Liver (tissue), 9 donors: ENCODE data around the gene ACTN3. TPM values are rescaled to one million over a fixed set of nuclear protein-coding genes. Genes with fewer than 3 reads are reported as not detected.

Experiments
- DNase-seq: peaks from one replicate; pipeline ENCODE4 v3.0.0-alpha.2; 2017; ENCODE audit warnings: low spot score
- H3K27ac ChIP-seq, 2 donors: one replicate each; pipeline ENCODE4 v1.7.0; 2013; ENCODE audit warnings: inconsistent platforms in 2 of 2, low read length in 2 of 2, control low read depth in 1 of 2, low read depth in 1 of 2, mild to moderate bottlenecking in 1 of 2
- H3K27me3 ChIP-seq, 4 donors: one replicate each; pipeline versions ENCODE4 v1.6.1 to v1.7.0; 2013; ENCODE audit warnings: low read length in 3 of 4, inconsistent platforms in 1 of 4, mild to moderate bottlenecking in 1 of 4, moderate library complexity in 1 of 4; ENCODE audit not compliant: control insufficient read depth in 4 of 4, insufficient read depth in 4 of 4
- H3K36me3 ChIP-seq, 4 donors: one replicate each; pipeline versions ENCODE4 v1.6.1 to v1.7.0; 2013; ENCODE audit warnings: low read length in 3 of 4, mild to moderate bottlenecking in 3 of 4, low read depth in 1 of 4, moderate library complexity in 1 of 4; ENCODE audit not compliant: control insufficient read depth in 4 of 4, insufficient read depth in 3 of 4
- H3K4me1 ChIP-seq, 4 donors: one replicate each; pipeline versions ENCODE4 v1.6.1 to v1.7.0; 2013; ENCODE audit warnings: low read length in 3 of 4, mild to moderate bottlenecking in 3 of 4, moderate library complexity in 1 of 4; ENCODE audit not compliant: control insufficient read depth in 4 of 4, insufficient read depth in 4 of 4
- H3K4me3 ChIP-seq, 3 donors: one replicate each; pipeline versions ENCODE4 v1.6.1 to v1.7.0; 2013; ENCODE audit warnings: low read length in 3 of 3, control low read depth in 1 of 3, low read depth in 1 of 3, mild to moderate bottlenecking in 1 of 3
- H3K9ac ChIP-seq, 2 donors: one replicate each; pipeline ENCODE4 v1.7.0; 2013; ENCODE audit warnings: low read length in 2 of 2, mild to moderate bottlenecking in 2 of 2, moderate library complexity in 2 of 2, control low read depth in 1 of 2, low read depth in 1 of 2
- H3K9me3 ChIP-seq, 4 donors: one replicate each; pipeline versions ENCODE4 v1.6.1 to v1.7.0; 2013; ENCODE audit warnings: low read length in 3 of 4; ENCODE audit not compliant: control insufficient read depth in 4 of 4
- FOXA1 ChIP-seq: IDR thresholded peaks from 2 replicates; pipeline ENCODE4 v1.6.1; 2016; ENCODE audit warnings: antibody characterized with exemption
- FOXA2 ChIP-seq: IDR thresholded peaks from 2 replicates; pipeline ENCODE4 v1.6.1; 2016; ENCODE audit warnings: antibody characterized with exemption
- GABPA ChIP-seq, 2 donors: IDR thresholded peaks in 1 of 2; conservative IDR thresholded peaks in 1 of 2; 2 replicates each; pipeline ENCODE4 v1.6.1; 2016; ENCODE audit warnings: antibody characterized with exemption in 2 of 2, mild to moderate bottlenecking in 1 of 2, moderate library complexity in 1 of 2
- HNF4A ChIP-seq, 2 donors: conservative IDR thresholded peaks; 2 replicates each; pipeline ENCODE4 v1.6.1; 2016; ENCODE audit warnings: antibody characterized with exemption in 2 of 2, mild to moderate bottlenecking in 2 of 2
- JUND ChIP-seq, 2 donors: IDR thresholded peaks; 2 replicates each; pipeline ENCODE4 v1.6.1; 2016; ENCODE audit warnings: antibody characterized with exemption in 2 of 2
- NR2F2 ChIP-seq: IDR thresholded peaks from 2 replicates; pipeline ENCODE4 v1.6.1; 2016; ENCODE audit warnings: antibody characterized with exemption
- RAD21 ChIP-seq, 2 donors: IDR thresholded peaks; 2 replicates each; pipeline ENCODE4 v1.6.1; 2016; ENCODE audit warnings: antibody characterized with exemption in 2 of 2, mild to moderate bottlenecking in 2 of 2
- RXRA ChIP-seq, 2 donors: IDR thresholded peaks; 2 replicates each; pipeline ENCODE4 v1.6.1; 2017 to 2018; ENCODE audit warnings: antibody characterized with exemption in 2 of 2, mild to moderate bottlenecking in 1 of 2
- SP1 ChIP-seq: IDR thresholded peaks from 2 replicates; pipeline ENCODE4 v1.6.1; 2018; ENCODE audit warnings: antibody characterized with exemption, mild to moderate bottlenecking
- TAF1 ChIP-seq: conservative IDR thresholded peaks from 2 replicates; pipeline ENCODE4 v1.6.1; 2016; ENCODE audit warnings: antibody characterized with exemption, mild to moderate bottlenecking
- YY1 ChIP-seq: IDR thresholded peaks from 2 replicates; pipeline ENCODE4 v1.6.1; 2016; ENCODE audit warnings: antibody characterized with exemption, mild to moderate bottlenecking
- WGBS: extraction: QIAGEN DNeasy Blood & Tissue Kit; methylation state at CpG from one replicate; pipeline ENCODE4 v1.1.7; 2013; 5-methylcytosine and 5-hydroxymethylcytosine counted together
- polyA plus RNA-seq, 2 donors: library from polyadenylated mRNA; stranded (reverse) in 1 of 2; unstranded in 1 of 2; fragments of 200-250 nt in 1 of 2; fragments of >200 nt in 1 of 2; fragmentation: Nextera tagmentation in 1 of 2; extraction: Ambion mirVana in 1 of 2; gene quantifications; one replicate each; pipeline versions ENCODE4 v1.2.1 to v1.2.3, GENCODE V29; 2013 to 2015
- total RNA-seq, 2 donors: library from RNA; depleted of rRNA; stranded (reverse); fragments of >200 nt; gene quantifications; one replicate each; pipeline ENCODE4 v1.2.3, GENCODE V29; 2014
- TF ChIP-seq, protein P1 (sequence below): fragments of 150-350 bp; IDR thresholded peaks from 2 replicates; pipeline ENCODE4 v1.5.1; 2017; ENCODE audit warnings: improper control_type of control experiment, low read depth, low read length; ENCODE audit not compliant: missing input control
- TF ChIP-seq, protein P2 (sequence below): IDR thresholded peaks from 2 replicates; pipeline ENCODE4 v1.6.1; 2016; ENCODE audit warnings: antibody characterized with exemption
- TF ChIP-seq, protein P3 (sequence below): IDR thresholded peaks from 2 replicates; pipeline ENCODE4 v1.6.1; 2016; ENCODE audit warnings: antibody characterized with exemption
- TF ChIP-seq, protein P4 (sequence below): IDR thresholded peaks from 2 replicates; pipeline ENCODE4 v1.6.1; 2016; ENCODE audit warnings: antibody characterized with exemption, mild to moderate bottlenecking
- donor health status: healthy.
- donor health status: healthy.
- donor health status: healthy.
- donor health status: healthy.
- donor health status: healthy.

Gene ACTN3
- total and polyA plus RNA-seq, 4 donors: not detected

DNA sequence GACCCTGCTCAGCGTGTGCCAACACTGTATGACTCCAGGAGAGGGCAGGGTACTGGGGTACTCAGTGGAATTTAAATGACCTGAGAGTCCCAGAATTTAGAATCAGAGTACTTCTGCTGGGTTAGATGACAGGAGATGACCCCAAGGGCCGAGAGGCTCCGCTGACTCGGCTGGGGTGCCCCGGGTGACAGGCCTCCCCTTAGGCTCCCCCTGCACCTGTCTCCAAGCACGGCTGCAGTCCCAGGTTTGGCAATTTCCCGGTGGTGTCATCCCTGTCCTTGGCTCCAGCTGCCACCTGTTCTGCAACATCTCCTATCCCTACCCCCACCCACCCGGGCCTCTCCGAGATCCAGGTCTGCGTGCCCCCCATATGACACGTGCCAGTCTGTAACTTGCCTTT is 1.3 kb downstream of the ACTN3 start:
- Histone ChIP-seq H3K27me3 (no peaks in the 10 kb centered on the region), H3K4me3 (no peak overlapping the region), H3K27ac (no peak overlapping the region), H3K36me3 (peaks cover 0 to under 1% (median under 1%) of the 10 kb centered on the region in 4 donors), H3K4me1 (peaks cover 5 to 12% (median 8%) of the 10 kb centered on the region in 4 donors), H3K9ac (no peak overlapping the region), H3K9me3 (no peaks in the 10 kb centered on the region)
- TF ChIP-seq JUND (IDR thresholded peaks at IDR 0.05) (no peak), RXRA (IDR thresholded peaks at IDR 0.05) (no peak), GABPA (IDR thresholded peaks at IDR 0.05 in 1 of 2, conservative IDR thresholded peaks at IDR 0.05 in 1 of 2) (no peak), FOXA1 (no peak), FOXA2 (no peak), TAF1 (no peak), RAD21 (IDR thresholded peaks at IDR 0.05) (no peak), YY1 (no peak), NR2F2 (no peak), SP1 (no peak), HNF4A (conservative IDR thresholded peaks at IDR 0.05) (no peak)
- TF ChIP-seq, protein P1, sequence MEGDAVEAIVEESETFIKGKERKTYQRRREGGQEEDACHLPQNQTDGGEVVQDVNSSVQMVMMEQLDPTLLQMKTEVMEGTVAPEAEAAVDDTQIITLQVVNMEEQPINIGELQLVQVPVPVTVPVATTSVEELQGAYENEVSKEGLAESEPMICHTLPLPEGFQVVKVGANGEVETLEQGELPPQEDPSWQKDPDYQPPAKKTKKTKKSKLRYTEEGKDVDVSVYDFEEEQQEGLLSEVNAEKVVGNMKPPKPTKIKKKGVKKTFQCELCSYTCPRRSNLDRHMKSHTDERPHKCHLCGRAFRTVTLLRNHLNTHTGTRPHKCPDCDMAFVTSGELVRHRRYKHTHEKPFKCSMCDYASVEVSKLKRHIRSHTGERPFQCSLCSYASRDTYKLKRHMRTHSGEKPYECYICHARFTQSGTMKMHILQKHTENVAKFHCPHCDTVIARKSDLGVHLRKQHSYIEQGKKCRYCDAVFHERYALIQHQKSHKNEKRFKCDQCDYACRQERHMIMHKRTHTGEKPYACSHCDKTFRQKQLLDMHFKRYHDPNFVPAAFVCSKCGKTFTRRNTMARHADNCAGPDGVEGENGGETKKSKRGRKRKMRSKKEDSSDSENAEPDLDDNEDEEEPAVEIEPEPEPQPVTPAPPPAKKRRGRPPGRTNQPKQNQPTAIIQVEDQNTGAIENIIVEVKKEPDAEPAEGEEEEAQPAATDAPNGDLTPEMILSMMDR: no peak
- TF ChIP-seq, protein P2, sequence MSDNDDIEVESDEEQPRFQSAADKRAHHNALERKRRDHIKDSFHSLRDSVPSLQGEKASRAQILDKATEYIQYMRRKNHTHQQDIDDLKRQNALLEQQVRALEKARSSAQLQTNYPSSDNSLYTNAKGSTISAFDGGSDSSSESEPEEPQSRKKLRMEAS: no peak
- TF ChIP-seq, protein P3, sequence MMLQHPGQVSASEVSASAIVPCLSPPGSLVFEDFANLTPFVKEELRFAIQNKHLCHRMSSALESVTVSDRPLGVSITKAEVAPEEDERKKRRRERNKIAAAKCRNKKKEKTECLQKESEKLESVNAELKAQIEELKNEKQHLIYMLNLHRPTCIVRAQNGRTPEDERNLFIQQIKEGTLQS: no peak
- TF ChIP-seq, protein P4, sequence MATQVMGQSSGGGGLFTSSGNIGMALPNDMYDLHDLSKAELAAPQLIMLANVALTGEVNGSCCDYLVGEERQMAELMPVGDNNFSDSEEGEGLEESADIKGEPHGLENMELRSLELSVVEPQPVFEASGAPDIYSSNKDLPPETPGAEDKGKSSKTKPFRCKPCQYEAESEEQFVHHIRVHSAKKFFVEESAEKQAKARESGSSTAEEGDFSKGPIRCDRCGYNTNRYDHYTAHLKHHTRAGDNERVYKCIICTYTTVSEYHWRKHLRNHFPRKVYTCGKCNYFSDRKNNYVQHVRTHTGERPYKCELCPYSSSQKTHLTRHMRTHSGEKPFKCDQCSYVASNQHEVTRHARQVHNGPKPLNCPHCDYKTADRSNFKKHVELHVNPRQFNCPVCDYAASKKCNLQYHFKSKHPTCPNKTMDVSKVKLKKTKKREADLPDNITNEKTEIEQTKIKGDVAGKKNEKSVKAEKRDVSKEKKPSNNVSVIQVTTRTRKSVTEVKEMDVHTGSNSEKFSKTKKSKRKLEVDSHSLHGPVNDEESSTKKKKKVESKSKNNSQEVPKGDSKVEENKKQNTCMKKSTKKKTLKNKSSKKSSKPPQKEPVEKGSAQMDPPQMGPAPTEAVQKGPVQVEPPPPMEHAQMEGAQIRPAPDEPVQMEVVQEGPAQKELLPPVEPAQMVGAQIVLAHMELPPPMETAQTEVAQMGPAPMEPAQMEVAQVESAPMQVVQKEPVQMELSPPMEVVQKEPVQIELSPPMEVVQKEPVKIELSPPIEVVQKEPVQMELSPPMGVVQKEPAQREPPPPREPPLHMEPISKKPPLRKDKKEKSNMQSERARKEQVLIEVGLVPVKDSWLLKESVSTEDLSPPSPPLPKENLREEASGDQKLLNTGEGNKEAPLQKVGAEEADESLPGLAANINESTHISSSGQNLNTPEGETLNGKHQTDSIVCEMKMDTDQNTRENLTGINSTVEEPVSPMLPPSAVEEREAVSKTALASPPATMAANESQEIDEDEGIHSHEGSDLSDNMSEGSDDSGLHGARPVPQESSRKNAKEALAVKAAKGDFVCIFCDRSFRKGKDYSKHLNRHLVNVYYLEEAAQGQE: no peak
- WGBS: 47% methylated on average over 11 of the region's 11 CpGs
- DNase-seq: no peak

DNA sequence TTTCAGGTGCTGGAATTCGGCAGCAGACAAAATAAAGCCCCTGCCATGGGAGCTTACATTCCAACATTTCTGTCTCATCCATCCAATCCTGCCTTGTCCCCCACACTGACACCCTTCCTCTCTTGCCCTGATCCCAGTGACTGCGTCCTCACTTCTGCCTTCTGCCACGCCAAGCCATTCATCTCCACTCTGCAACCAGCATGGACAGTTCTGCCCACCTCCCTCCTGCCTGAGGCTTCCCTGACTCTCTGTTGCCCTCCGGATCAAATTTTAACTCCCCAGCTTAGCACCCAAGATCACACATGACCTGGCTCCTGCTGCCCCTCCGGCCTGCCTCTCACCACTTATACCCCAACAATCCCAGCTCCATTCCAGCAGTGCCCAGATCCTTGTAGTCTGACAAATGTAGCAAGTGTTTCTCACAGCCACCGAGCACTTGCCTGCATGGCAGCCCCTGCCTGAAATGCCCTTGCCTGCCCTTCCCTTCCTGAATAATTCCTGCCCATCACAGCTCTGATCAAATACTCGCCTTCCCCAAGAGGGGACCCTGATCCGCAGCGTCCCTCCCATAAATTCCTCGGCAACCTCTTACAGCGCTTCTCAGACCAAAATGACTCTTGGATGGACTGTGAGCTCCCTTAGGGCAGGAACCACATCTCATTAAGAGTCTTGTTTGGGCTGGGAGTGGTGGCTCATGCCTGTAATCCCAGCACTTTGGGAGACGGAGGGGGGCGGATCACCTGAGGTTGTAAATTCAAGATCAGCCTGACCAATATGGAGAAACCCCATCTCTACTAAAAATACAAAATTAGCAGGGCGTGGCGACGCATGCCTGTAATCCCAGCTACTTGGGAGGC is 2.3 kb downstream of the ACTN3 start:
- Histone ChIP-seq H3K27me3 (no peaks in the 10 kb centered on the region), H3K9me3 (no peaks in the 10 kb centered on the region), H3K4me3 (no peak overlapping the region), H3K9ac (no peak overlapping the region), H3K4me1 (peaks cover 4 to 8% (median 6%) of the 10 kb centered on the region in 4 donors), H3K36me3 (no peaks in the 10 kb centered on the region), H3K27ac (no peak overlapping the region)
- 66% methylated on average over 16 of the region's 16 CpGs for WGBS
- DNase-seq: no peak
- TF ChIP-seq, protein P4: no peak
- TF ChIP-seq FOXA2: no peak
- no peak for TF ChIP-seq HNF4A (conservative IDR thresholded peaks at IDR 0.05)
- no peak for TF ChIP-seq TAF1
- no peak for TF ChIP-seq SP1
- no peak for TF ChIP-seq GABPA (IDR thresholded peaks at IDR 0.05 in 1 of 2, conservative IDR thresholded peaks at IDR 0.05 in 1 of 2)
- no peak for TF ChIP-seq NR2F2
